Keratinocyte (primary cell): ENCODE measurements around the gene KLF3.

Source experiments
- CTCF ChIP-seq, 3 experiments: IDR thresholded peaks in 1 of 3; conservative IDR thresholded peaks in 1 of 3; optimal IDR thresholded peaks in 1 of 3; 2 replicates in 2 of 3; 3 replicates in 1 of 3; pipeline versions ENCODE3 to v1.5.1; 2011; ENCODE audit warnings: low read length in 3 of 3, mild to moderate bottlenecking in 3 of 3, moderate library complexity in 2 of 3, control low read depth in 1 of 3, inconsistent platforms in 1 of 3; ENCODE audit not compliant: insufficient read depth in 2 of 3; ENCODE audit errors: extremely low read depth in 1 of 3
- EZH2 ChIP-seq: IDR thresholded peaks from one replicate; pipeline ENCODE4 v1.6.1; 2012; ENCODE audit warnings: inconsistent platforms, mild to moderate bottlenecking, low read length, moderate library complexity

GRCh38 chr4:38672397-38673129 lies 8.6 kb downstream of the KLF3 start:
- TF ChIP-seq CTCF (optimal IDR thresholded peaks at IDR 0.05 in 1 of 3, IDR thresholded peaks at IDR 0.05 in 1 of 3, conservative IDR thresholded peaks at IDR 0.05 in 1 of 3; ENCODE audit: extremely low read depth in 1 of 3, insufficient read depth in 2 of 3, low read length in 3 of 3), result no peak
- TF ChIP-seq EZH2, result no peak
